Measurements from ENCODE around the gene NEIL3.
"Not testable (repeated sequence)": the region's sequence is repeated elsewhere in the genome, so short reads cannot be mapped to it uniquely, and the experiment has no call there.

The NEIL3 gene

GRCh38 chr4:177301126-177301639, 8.5 kb upstream of the NEIL3 start:
- DNase-seq (ENCODE audit: low read depth in 2 of 2), result no peak

- DNase-seq (ENCODE audit: low read depth in 2 of 2), result no peak
These were observed 7.1 kb upstream of the NEIL3 start for GRCh38 chr4:177302371-177303100.

- DNase-seq (ENCODE audit: low read depth in 2 of 2), result no peak
These were observed 5.6 kb upstream of the NEIL3 start for GRCh38 chr4:177304094-177304493.

- DNase-seq (ENCODE audit: low read depth in 2 of 2), result not testable (repeated sequence)
These were observed 4.8 kb upstream of the NEIL3 start for GRCh38 chr4:177304864-177305263.

- DNase-seq (ENCODE audit: low read depth in 2 of 2), result no peak
These were observed 1.5 kb upstream of the NEIL3 start for GRCh38 chr4:177308125-177308524.

- DNase-seq (ENCODE audit: low read depth in 2 of 2), result no peak
These were observed 690 bp upstream of the NEIL3 start for GRCh38 chr4:177308847-177309521.

- DNase-seq (ENCODE audit: low read depth in 2 of 2), result no peak
These were observed 1.9 kb downstream of the NEIL3 start for GRCh38 chr4:177311589-177311988.

- no peak for DNase-seq (ENCODE audit: low read depth in 2 of 2)
These were observed 3.6 kb downstream of the NEIL3 start for GRCh38 chr4:177313263-177313662.

GRCh38 chr4:177315767-177316464, 6.2 kb downstream of the NEIL3 start:
- DNase-seq (ENCODE audit: low read depth in 2 of 2), result no peak

- no peak for DNase-seq (ENCODE audit: low read depth in 2 of 2)
These were observed 11.0 kb downstream of the NEIL3 start for GRCh38 chr4:177320721-177321120.

- no peak for DNase-seq (ENCODE audit: low read depth in 2 of 2)
These were observed 12.0 kb downstream of the NEIL3 start for GRCh38 chr4:177321647-177322046.

- DNase-seq (ENCODE audit: low read depth in 2 of 2), result no peak
These were observed 12.6 kb downstream of the NEIL3 start for GRCh38 chr4:177322266-177322665.

- no peak for DNase-seq (ENCODE audit: low read depth in 2 of 2)
These were observed 13.2 kb downstream of the NEIL3 start for GRCh38 chr4:177322881-177323280.

GRCh38 chr4:177323416-177323815, 13.7 kb downstream of the NEIL3 start:
- DNase-seq (ENCODE audit: low read depth in 2 of 2), result no peak

GRCh38 chr4:177332119-177332518, 22.4 kb downstream of the NEIL3 start:
- no peak for DNase-seq (ENCODE audit: low read depth in 2 of 2)

- no peak for DNase-seq (ENCODE audit: low read depth in 2 of 2)
These were observed 30.1 kb downstream of the NEIL3 start for GRCh38 chr4:177339477-177340374.

GRCh38 chr4:177348348-177348747, 38.7 kb downstream of the NEIL3 start:
- no peak for DNase-seq (ENCODE audit: low read depth in 2 of 2)

- no peak for DNase-seq (ENCODE audit: low read depth in 2 of 2)
These were observed 39.5 kb downstream of the NEIL3 start for GRCh38 chr4:177349191-177349590.

- DNase-seq (ENCODE audit: low read depth in 2 of 2), result no peak
These were observed 42.1 kb downstream of the NEIL3 start for GRCh38 chr4:177351622-177352244.

- no peak for DNase-seq (ENCODE audit: low read depth in 2 of 2)
These were observed 46.5 kb downstream of the NEIL3 start for GRCh38 chr4:177356206-177356605.

- no peak for DNase-seq (ENCODE audit: low read depth in 2 of 2)
These were observed 47.2 kb downstream of the NEIL3 start for GRCh38 chr4:177356921-177357320.
